NCI-H82 (cell line): ENCODE measurements around the gene PER3.
"Not testable (repeated sequence)": the region's sequence is repeated elsewhere in the genome, so short reads cannot be mapped to it uniquely, and the experiment has no call there.

Source experiments
- DNase-seq: peaks from one replicate; lab custom pipeline; 2025; lab: John Stamatoyannopoulos, UW

PER3 gene

GRCh38 chr1:7780976-7781375 is 3.1 kb upstream of the PER3 start:
- no peak for DNase-seq

- DNase-seq = no peak
Measured at GRCh38 chr1:7781501-7781900, 2.6 kb upstream of the PER3 start.

- DNase-seq = no peak
Measured at GRCh38 chr1:7781923-7782495, 2.1 kb upstream of the PER3 start.

GRCh38 chr1:7783178-7783711 is 846 bp upstream of the PER3 start:
- peak; percentile 94 for DNase-seq

GRCh38 chr1:7784492-7785071 is 491 bp downstream of the PER3 start:
- no peak for DNase-seq

- no peak for DNase-seq
Measured at GRCh38 chr1:7785108-7785507, 1.0 kb downstream of the PER3 start.

- no peak for DNase-seq
Measured at GRCh38 chr1:7786795-7787194, 2.7 kb downstream of the PER3 start.

GRCh38 chr1:7789828-7790227 is 5.7 kb downstream of the PER3 start:
- DNase-seq = no peak

- not testable (repeated sequence) for DNase-seq
Measured at GRCh38 chr1:7791027-7791426, 6.9 kb downstream of the PER3 start.

GRCh38 chr1:7795406-7795805 is 11.3 kb downstream of the PER3 start:
- no peak for DNase-seq

GRCh38 chr1:7805460-7805859 is 21.4 kb downstream of the PER3 start:
- DNase-seq = no peak

- DNase-seq = peak; percentile 25
Measured at GRCh38 chr1:7808253-7808844, 24.3 kb downstream of the PER3 start.

- no peak for DNase-seq
Measured at GRCh38 chr1:7809742-7810141, 25.7 kb downstream of the PER3 start.

- no peak for DNase-seq
Measured at GRCh38 chr1:7810395-7810794, 26.3 kb downstream of the PER3 start.

- no peak for DNase-seq
Measured at GRCh38 chr1:7811476-7811875, 27.4 kb downstream of the PER3 start.

- DNase-seq = no peak
Measured at GRCh38 chr1:7813677-7814373, 29.7 kb downstream of the PER3 start.

- DNase-seq = peak; percentile 32
Measured at GRCh38 chr1:7821282-7821681, 37.2 kb downstream of the PER3 start.

- peak; percentile 10 for DNase-seq
Measured at GRCh38 chr1:7824701-7825100, 40.6 kb downstream of the PER3 start.

- DNase-seq = no peak
Measured at GRCh38 chr1:7826363-7826762, 42.3 kb downstream of the PER3 start.

- no peak for DNase-seq
Measured at GRCh38 chr1:7827126-7827955, 43.2 kb downstream of the PER3 start.

- DNase-seq = no peak
Measured at GRCh38 chr1:7831458-7831857, 47.4 kb downstream of the PER3 start.

- no peak for DNase-seq
Measured at GRCh38 chr1:7833035-7833434, 48.9 kb downstream of the PER3 start.
